ENCODE measurements around the gene P2RX6. TPM values are rescaled to one million over a fixed set of nuclear protein-coding genes. Genes with fewer than 3 reads are reported as not detected.

Gene P2RX6
- total and polyA plus RNA-seq, 9 of the 15 experiments (the other 6 are each of a cell fraction or from before 2014, with no cell fraction given): 0.01 to 3.9 (median 1.5) TPM; not detected in 1

DNA sequence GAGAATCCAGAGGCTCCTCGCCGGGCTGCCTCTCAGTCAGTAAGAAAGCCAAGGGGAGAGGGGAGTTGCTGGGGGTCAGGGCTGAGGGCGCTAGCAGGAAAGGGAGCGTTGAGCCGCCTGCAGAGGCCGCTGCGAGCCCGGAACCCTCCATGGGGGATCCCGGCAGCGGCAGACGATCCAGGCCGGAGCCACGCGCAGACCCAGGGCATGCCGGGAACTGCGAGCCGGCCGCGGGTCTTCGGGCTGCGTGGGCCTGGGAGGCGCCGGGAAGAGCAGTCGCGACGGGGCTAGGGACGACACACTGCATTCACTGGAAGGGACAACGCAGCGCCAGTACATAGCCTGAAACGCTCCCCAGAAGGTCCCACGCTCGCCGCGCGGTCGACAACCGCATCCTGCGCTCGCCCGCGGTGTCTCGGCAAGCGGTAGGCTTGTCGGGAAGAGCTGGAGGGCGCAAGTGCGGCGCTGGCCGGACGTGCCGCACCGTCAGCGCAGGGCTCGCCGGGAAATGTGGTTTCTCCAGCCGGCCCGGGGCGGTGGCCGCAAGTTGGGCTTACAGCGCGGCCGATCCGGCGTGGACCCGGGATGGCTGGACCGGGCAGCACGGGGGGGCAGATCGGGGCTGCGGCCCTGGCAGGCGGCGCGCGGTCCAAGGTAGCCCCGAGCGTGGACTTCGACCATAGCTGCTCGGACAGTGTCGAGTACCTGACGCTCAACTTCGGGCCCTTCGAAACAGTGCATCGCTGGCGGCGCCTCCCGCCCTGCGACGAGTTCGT is 33.0 kb upstream of the P2RX6 start, which contains the start of gene LZTR1:
LZTR1 (plus strand) TSS at position 511 of the 776 bp plus-strand sequence; CDS start at position 586, 75 bp downstream.
- POLR2A ChIA-PET: interaction anchor here (0.6 to 64.4 kb wide), 34 partner anchors 12 to 1538 kb away, joined by 3 to 1556 read pairs (median 4); partner anchors contain the start of genes AIFM3, CRKL, P2RX6 and SLC7A4
- Histone ChIP-seq H3K9me3 (replicated peaks; ENCODE audit: control insufficient read depth, insufficient read depth, low read depth, low read length) (peaks cover 11% of the 10 kb centered on the region), H3K4me3 (peak within 1 kb of the TSS; percentile 54), H2AFZ (ENCODE audit: low read depth, low read length) (peak within 1 kb of the TSS; percentile 99), H3K36me3 (ENCODE audit: control insufficient read depth, insufficient read depth, low read length) (peaks cover 37% of the 10 kb centered on the region), H3K27me3 (ENCODE audit: control insufficient read depth in 2 of 2, insufficient read depth in 2 of 2, low read length in 2 of 2) (peaks cover 3 to 9% of the 10 kb centered on the region in 2 experiments; a peak in 3 of 5 replicates), H3K9me1 (ENCODE audit: control insufficient read depth, insufficient read depth, low read length) (peaks cover 13% of the 10 kb centered on the region), H3K4me2 (ENCODE audit: insufficient read depth, low read length) (peak within 1 kb of the TSS; percentile 92), H4K20me1 (replicated peaks; ENCODE audit: control insufficient read depth, insufficient read depth, low read length) (no peaks in the 10 kb centered on the region), H3K9ac (ENCODE audit: insufficient read depth in 1 of 2, low read depth in 2 of 2, low read length in 2 of 2) (peak within 1 kb of the TSS; percentile 85 to 97), H3K27ac (ENCODE audit: extremely low read depth, low read depth, low read length) (peak within 1 kb of the TSS; percentile 86), H3K4me1 (replicated peaks in 1 of 2; ENCODE audit: control insufficient read depth in 2 of 2, insufficient read depth in 2 of 2, low read length in 2 of 2) (peaks cover 19 to 48% of the 10 kb centered on the region in 2 experiments), H3K79me2 (ENCODE audit: control insufficient read depth, insufficient read depth, low read length) (peaks cover 23% of the 10 kb centered on the region)
- FAIRE-seq: peak; percentile 90
- peak; percentile 99 to 100 (median 100) for DNase-seq (ENCODE audit: extremely low read depth in 1 of 4, low spot score in 3 of 4)
- intact Hi-C loops (cut with micrococcal nuclease) (loop anchor here (1.0 to 5.0 kb wide), 4 partner anchors 20 to 205 kb away; partner anchors contain the start of gene THAP7), in situ Hi-C loops (cut with MboI) (no loop called here)
- CTCF ChIA-PET (ENCODE audit: low intra/inter-chr PET ratio): interaction anchor here (0.6 to 1.7 kb wide), 5 partner anchors 20 to 124 kb away, joined by 3 to 6 read pairs (median 3); partner anchors contain the start of genes PI4KA, SNAP29 and THAP7
- under 1% methylated on average over 87 of the region's 87 CpGs for WGBS (ENCODE audit: insufficient coverage, low coverage, missing lambda C conversion rate)
- BruUV-seq (replicated peaks): TSS peak; percentile 91
- peak; percentile 96 for ATAC-seq
- TF ChIP-seq RCOR1 (IDR thresholded peaks at IDR 0.05; ENCODE audit: borderline replicate concordance in 1 of 2, low read depth in 2 of 2, low read length in 2 of 2) (peak; percentile 51 to 76; a peak in 3 of 4 replicates), CBFB (CRISPR knock-in tag; IDR thresholded peaks at IDR 0.05) (no peak), ZNF444 (CRISPR knock-in tag; IDR thresholded peaks at IDR 0.05) (peak; percentile 85), ZNF212 (CRISPR knock-in tag; IDR thresholded peaks at IDR 0.05) (peak; percentile 91; the same call in 1 of the 2 replicates), ZFPM2 (CRISPR knock-in tag; IDR thresholded peaks at IDR 0.05) (peak; percentile 96), SMAD4 (CRISPR knock-in tag; conservative IDR thresholded peaks at IDR 0.05) (peak; percentile 99), ERF (CRISPR knock-in tag; IDR thresholded peaks at IDR 0.05) (peak; percentile 99), TCF7L2 (IDR thresholded peaks at IDR 0.05; ENCODE audit: low read depth, low read length) (peak; percentile 29; the same call in 1 of the 2 replicates), ZFP36 (IDR thresholded peaks at IDR 0.05; ENCODE audit: low read depth, low read length, partially characterized antibody) (peak; percentile 54), MAZ (CRISPR knock-in tag; conservative IDR thresholded peaks at IDR 0.05 in 1 of 2, IDR thresholded peaks at IDR 0.05 in 1 of 2) (peak in 1 of 2 experiments; percentile 100; a peak in 2 of 4 replicates), ZNF384 (IDR thresholded peaks at IDR 0.05; ENCODE audit: low read depth, low read length) (peak; percentile 62), HCFC1 (IDR thresholded peaks at IDR 0.05; ENCODE audit: low read depth, low read length) (peak; percentile 95), ILK (tag; IDR thresholded peaks at IDR 0.05; ENCODE audit: borderline replicate concordance, low read depth) (no peak), ZNF133 (CRISPR knock-in tag; IDR thresholded peaks at IDR 0.05) (peak; percentile 95), SETDB1 (IDR thresholded peaks at IDR 0.05; ENCODE audit: low read length) (peak; percentile 97), ZNF174 (CRISPR knock-in tag; IDR thresholded peaks at IDR 0.05) (peak; percentile 65; the same call in 1 of the 2 replicates)
- TF ChIP-seq, protein P1, sequence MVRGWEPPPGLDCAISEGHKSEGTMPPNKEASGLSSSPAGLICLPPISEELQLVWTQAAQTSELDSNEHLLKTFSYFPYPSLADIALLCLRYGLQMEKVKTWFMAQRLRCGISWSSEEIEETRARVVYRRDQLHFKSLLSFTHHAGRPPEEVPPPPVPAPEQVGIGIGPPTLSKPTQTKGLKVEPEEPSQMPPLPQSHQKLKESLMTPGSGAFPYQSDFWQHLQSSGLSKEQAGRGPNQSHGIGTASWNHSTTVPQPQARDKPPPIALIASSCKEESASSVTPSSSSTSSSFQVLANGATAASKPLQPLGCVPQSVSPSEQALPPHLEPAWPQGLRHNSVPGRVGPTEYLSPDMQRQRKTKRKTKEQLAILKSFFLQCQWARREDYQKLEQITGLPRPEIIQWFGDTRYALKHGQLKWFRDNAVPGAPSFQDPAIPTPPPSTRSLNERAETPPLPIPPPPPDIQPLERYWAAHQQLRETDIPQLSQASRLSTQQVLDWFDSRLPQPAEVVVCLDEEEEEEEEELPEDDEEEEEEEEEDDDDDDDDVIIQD (CRISPR knock-in tag; IDR thresholded peaks at IDR 0.05): peak; percentile 98
- TF ChIP-seq, protein P2, sequence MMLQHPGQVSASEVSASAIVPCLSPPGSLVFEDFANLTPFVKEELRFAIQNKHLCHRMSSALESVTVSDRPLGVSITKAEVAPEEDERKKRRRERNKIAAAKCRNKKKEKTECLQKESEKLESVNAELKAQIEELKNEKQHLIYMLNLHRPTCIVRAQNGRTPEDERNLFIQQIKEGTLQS (IDR thresholded peaks at IDR 0.05): no peak
- TF ChIP-seq, protein P2 (CRISPR knock-in tag; conservative IDR thresholded peaks at IDR 0.05): peak; percentile 99

Data from K562 (cell line).